ENCODE data around the gene ADARB1. TPM values are rescaled to one million over a fixed set of nuclear protein-coding genes. Genes with fewer than 3 reads are reported as not detected.

ADARB1 gene
- total RNA-seq, 1 experiment from 2014 or later, result 31.9 TPM

GRCh38 chr21:45187646-45188045 is 113.3 kb downstream of the ADARB1 start:
- POLR2A ChIA-PET (ENCODE audit: low non-redundant PET), result no interaction called here
- CTCF ChIA-PET, result no interaction called here
- H3K36me3 ChIP-seq (ENCODE audit: insufficient read depth, low read length, poor library complexity, severe bottlenecking), result peaks cover 21% of the 10 kb centered on the region

GRCh38 chr21:45190013-45190412 is 115.6 kb downstream of the ADARB1 start:
- Histone ChIP-seq H3K4me3 (ENCODE audit: low read depth, low read length, poor library complexity, severe bottlenecking) (no peak overlapping the region), H3K36me3 (ENCODE audit: insufficient read depth, low read length, poor library complexity, severe bottlenecking) (peaks cover 21% of the 10 kb centered on the region), H3K4me1 (ENCODE audit: insufficient read depth, low read length, poor library complexity, severe bottlenecking) (no peaks in the 10 kb centered on the region), H3K27me3 (replicated peaks; ENCODE audit: insufficient read depth, low read depth, low read length, poor library complexity) (no peaks in the 10 kb centered on the region), H3K27ac (ENCODE audit: low read depth, low read length, poor library complexity, severe bottlenecking) (no peak overlapping the region), H3K9me3 (ENCODE audit: low read depth, low read length, poor library complexity, severe bottlenecking) (peaks cover 28% of the 10 kb centered on the region)
- no peak for TF ChIP-seq EZH2 (IDR thresholded peaks at IDR 0.05; ENCODE audit: borderline replicate concordance, low read depth, low read length, poor library complexity, severe bottlenecking)
- TF ChIP-seq CTCF (conservative IDR thresholded peaks at IDR 0.05; ENCODE audit: low read depth, low read length), result no peak
- intact Hi-C loops (cut with micrococcal nuclease; ENCODE audit: unreplicated experiment), result no loop called here
- no TSS peak for BruUV-seq (replicated peaks)
- CTCF ChIA-PET, result no interaction called here
- no peak for DNase-seq (ENCODE audit: low spot score)
- POLR2A ChIA-PET (ENCODE audit: low non-redundant PET), result no interaction called here

More at GRCh38 chr21:45187646-45188045, 113.3 kb downstream of the ADARB1 start:
- Histone ChIP-seq H3K4me1 (ENCODE audit: insufficient read depth, low read length, poor library complexity, severe bottlenecking) (no peaks in the 10 kb centered on the region), H3K27ac (ENCODE audit: low read depth, low read length, poor library complexity, severe bottlenecking) (no peak overlapping the region), H3K9me3 (ENCODE audit: low read depth, low read length, poor library complexity, severe bottlenecking) (peaks cover 28% of the 10 kb centered on the region), H3K27me3 (replicated peaks; ENCODE audit: insufficient read depth, low read depth, low read length, poor library complexity) (no peaks in the 10 kb centered on the region), H3K4me3 (ENCODE audit: low read depth, low read length, poor library complexity, severe bottlenecking) (no peak overlapping the region)
- no peak for DNase-seq (ENCODE audit: low spot score)
- intact Hi-C loops (cut with micrococcal nuclease; ENCODE audit: unreplicated experiment), result no loop called here
- no peak for TF ChIP-seq EZH2 (IDR thresholded peaks at IDR 0.05; ENCODE audit: borderline replicate concordance, low read depth, low read length, poor library complexity, severe bottlenecking)
- no peak for TF ChIP-seq CTCF (conservative IDR thresholded peaks at IDR 0.05; ENCODE audit: low read depth, low read length)
- no TSS peak for BruUV-seq (replicated peaks)

GRCh38 chr21:45192332-45192731 is 118.0 kb downstream of the ADARB1 start:
- no peak for DNase-seq (ENCODE audit: low spot score)
- H3K27ac ChIP-seq (ENCODE audit: low read depth, low read length, poor library complexity, severe bottlenecking), result no peak overlapping the region
- POLR2A ChIA-PET (ENCODE audit: low non-redundant PET), result no interaction called here
- no peaks in the 10 kb centered on the region for H3K4me1 ChIP-seq (ENCODE audit: insufficient read depth, low read length, poor library complexity, severe bottlenecking)
- peaks cover 4% of the 10 kb centered on the region for H3K36me3 ChIP-seq (ENCODE audit: insufficient read depth, low read length, poor library complexity, severe bottlenecking)
- TF ChIP-seq CTCF (conservative IDR thresholded peaks at IDR 0.05; ENCODE audit: low read depth, low read length) (peak; percentile 38), EZH2 (IDR thresholded peaks at IDR 0.05; ENCODE audit: borderline replicate concordance, low read depth, low read length, poor library complexity, severe bottlenecking) (no peak)
- H3K27me3 ChIP-seq (replicated peaks; ENCODE audit: insufficient read depth, low read depth, low read length, poor library complexity), result no peaks in the 10 kb centered on the region
- no peak overlapping the region for H3K4me3 ChIP-seq (ENCODE audit: low read depth, low read length, poor library complexity, severe bottlenecking)
- CTCF ChIA-PET, result no interaction called here
- no TSS peak for BruUV-seq (replicated peaks)
- intact Hi-C loops (cut with micrococcal nuclease; ENCODE audit: unreplicated experiment), result no loop called here
- H3K9me3 ChIP-seq (ENCODE audit: low read depth, low read length, poor library complexity, severe bottlenecking), result peaks cover 12% of the 10 kb centered on the region
